Right forelimb (tissue), 1 donor: Measurements from ENCODE around the gene PTPN14.
"Not testable (repeated sequence)": the region's sequence is repeated elsewhere in the genome, so short reads cannot be mapped to it uniquely, and the experiment has no call there.

Experiments used
- DNase-seq: peaks from one replicate; pipeline ENCODE4 v3.0.0-alpha.2; 2018

Gene PTPN14

DNA sequence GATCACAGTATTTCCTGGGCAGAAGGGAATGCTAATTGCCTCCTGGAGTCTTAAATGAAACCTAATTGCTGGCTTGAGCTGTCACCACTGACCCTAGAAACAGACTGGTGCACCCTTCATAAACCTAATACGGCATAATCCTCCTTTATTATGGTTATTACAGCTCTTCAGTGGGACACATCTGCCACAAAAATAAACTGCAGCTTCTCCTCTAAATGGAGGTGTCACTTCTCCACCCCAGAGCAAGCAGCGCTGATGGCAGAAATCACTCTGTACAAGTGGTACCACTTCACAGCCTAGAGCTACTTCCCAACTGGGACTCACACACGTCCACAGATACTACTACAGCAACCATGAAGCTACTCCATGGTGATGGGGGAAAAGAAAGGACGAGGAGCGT, 11.1 kb downstream of the PTPN14 start:
- no peak for DNase-seq

DNA sequence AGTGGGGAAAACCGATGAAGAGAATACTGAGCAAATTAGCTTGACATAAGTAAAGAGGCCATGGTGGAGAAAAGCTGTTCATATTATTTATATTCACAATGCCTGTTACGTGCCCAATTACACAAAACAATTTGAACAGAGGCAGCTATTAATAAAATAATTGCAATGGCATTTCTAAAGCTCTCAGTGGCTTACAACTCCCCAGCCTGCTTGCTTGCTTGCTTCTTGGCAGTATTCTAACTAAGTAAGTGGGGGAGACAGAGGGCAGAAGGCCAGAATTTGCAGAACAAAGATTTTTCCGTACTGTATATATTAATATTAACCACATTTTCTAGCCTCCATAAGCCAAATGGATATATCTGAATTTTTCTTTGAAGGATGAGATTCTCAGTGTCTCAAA, 12.9 kb downstream of the PTPN14 start:
- no peak for DNase-seq

DNA sequence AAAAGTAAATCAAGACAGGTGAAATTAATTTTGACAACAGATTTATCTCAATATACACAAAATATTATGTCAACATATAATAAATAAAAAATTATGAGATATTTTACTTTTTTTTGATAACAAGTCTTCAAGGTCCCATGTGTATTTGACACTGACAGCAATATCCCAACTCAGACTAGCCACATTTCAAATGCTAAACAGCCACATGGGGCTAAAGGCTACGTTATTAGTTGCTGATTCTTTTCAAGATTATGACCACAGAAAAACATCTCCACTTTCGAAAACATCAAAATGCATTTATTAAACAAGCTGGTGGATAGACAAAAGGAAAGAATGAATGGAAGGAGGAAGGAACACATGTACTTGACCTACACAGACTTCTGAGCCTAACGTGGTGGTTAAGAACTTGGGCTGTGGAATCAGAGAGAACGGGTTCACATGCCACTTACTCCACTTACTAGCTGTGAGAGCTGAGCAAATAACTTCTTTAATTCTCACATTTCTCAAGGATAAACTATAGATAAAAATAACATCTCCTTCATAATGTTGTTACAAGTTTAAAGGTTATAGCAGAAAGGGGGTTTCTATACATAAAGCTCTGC, 13.4 kb downstream of the PTPN14 start:
- DNase-seq = no peak

DNA sequence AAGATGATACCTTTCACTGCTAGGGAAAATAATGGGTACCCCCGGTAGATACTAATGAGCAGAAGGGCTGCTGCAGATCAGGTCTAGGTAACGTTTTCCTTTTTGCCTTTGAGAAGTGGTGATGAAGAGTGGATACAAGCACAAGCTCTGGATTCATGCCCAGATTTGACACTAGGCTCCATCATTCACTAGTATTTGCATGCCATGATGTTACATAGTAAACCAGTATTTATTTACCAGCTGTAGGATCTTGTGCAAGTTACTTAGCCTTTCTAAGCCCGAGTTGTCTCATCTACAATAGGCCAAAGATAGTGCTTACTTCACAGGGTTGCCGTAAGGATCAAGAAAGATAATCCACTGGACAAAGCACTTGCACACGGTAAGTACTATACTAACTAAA, 14.2 kb downstream of the PTPN14 start:
- DNase-seq = no peak

DNA sequence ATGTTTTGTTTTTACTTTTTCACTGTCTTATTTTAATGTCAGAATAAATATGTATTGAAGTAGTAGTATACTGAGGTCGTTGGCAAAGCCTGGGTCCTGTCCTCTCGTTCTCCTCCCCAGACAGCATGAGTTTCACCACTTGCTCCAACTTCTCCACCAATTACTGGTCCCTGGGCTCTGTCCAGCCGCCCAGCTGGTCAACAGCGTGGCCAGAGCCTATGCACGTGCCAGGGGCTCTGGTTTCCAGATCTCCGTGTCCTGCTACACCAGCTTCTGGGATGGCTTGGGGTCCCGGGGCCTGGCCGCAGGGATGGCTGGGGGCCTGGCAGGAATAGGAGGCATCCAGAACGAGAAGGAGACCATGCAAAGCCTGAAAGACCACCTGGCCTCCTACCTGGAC, 19.3 kb downstream of the PTPN14 start:
- no peak for DNase-seq

DNA sequence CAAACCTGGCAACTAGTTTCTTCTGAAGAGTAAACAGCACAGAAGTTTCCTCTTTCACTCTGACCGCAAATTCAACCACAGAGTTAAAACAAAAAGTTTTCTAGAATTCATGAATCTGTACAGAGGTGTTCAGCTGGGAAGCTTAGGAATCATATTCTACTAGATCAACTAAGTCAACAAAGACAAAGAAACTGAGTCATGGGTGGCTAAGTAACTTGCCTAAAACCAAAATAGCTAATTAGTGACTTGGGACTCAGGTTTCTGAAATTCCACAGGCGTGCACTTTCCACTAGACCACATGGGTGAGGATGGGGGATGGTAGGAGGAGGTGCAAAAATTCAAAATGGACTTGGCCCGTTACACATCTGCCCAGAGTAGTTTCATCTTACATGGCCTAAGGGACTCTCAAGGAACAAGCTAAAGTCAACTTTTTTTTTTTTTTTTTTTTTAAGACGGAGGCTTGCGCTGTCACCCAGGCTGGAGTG, 25.8 kb downstream of the PTPN14 start:
- no peak for DNase-seq

DNA sequence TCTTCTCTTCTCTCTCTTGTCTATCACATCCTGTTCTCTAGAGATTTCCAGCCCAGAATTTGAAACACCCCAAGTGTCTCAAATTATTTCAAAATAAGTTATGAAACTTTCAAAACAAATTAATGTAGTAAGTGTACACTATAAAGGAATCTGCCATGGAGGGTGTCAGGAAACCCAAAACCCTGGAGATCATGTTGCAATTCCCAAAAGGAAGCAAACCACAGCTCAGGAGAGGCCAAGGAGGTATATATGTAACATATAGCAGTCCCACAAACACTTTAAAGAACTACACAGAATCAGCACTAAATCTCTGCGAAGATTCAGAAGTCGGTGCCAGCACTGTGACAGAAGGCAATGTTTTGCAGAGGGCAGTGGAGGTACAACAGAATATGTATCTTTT, 26.6 kb downstream of the PTPN14 start:
- DNase-seq = no peak

DNA sequence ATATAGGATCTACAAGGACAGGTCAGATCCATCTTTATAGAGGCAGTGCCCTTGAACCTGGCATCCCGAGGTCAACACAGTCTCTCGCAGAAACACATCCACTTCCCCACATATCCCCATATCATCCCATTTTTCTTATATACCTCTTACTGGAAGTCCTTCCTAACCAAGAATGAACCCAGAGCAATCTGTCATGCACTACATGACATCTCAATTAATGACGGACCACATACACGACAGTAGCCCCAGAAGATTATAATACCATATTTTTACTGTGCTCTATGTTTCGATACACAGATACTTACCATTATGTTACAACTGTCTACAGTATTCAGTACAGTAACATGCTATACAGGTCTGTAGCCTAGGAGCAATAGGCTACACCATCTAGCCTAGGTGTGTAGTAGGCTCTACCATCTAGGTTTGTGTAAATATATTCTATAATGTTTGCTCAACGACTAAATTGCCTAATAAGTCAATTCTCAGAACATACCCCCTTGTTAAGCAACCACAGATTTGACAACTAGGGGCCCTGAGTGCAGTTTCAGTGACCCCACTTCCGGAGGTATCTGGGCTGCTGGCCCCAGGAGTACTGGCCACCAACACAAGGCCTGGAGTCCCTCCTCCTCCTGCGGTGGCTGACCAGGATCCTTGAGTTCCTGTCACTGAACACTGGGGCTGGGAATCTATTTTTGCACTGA, 28.1 kb downstream of the PTPN14 start:
- no peak for DNase-seq

DNA sequence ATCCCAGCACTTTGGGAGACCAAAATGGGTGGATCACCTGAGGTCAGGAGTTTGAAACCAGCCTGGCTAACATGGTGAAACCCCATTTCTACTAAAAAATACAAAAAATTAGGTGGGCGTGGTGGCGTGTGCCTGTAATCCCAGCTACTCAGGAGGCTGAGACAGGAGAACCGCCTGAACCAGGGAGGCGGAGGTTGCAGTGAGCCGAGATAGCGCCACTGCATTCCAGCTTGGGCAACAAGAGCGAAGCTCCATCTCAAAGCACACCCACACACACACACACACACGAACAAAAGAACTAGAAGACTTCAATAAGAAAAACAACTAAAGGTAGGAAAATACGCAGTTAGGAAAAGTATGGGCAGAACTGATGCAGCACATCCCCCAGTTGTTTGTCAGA, 29.9 kb downstream of the PTPN14 start:
- DNase-seq = not testable (repeated sequence)

DNA sequence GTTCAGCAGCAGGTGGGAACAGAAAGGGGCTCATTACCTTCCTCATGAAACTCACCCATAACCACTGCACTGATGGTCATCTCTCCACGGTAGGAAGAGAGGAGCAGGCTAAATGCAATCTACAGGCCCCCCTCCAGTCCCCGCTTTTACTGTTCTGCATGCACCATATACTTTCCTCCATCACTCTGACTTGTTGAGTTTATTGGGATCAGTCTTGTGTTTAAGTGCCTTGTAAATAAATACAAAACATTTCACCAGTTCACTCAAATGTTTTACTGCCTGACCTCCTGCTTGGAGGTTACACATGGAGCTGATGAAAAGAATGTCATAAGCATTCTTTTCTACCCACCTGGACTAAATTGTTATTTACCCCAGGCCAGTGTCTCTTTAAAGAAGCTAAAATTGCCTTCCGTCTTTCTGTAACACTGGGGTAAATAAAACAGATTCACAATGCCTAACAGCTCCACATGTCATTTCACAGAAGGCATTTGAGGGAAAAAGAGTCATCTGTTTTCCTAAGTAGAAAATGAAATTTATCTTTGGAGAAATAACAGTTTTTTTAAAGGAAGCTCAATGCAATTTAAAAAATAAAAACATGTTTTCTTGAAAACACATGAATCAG, 30.7 kb downstream of the PTPN14 start:
- DNase-seq = no peak

DNA sequence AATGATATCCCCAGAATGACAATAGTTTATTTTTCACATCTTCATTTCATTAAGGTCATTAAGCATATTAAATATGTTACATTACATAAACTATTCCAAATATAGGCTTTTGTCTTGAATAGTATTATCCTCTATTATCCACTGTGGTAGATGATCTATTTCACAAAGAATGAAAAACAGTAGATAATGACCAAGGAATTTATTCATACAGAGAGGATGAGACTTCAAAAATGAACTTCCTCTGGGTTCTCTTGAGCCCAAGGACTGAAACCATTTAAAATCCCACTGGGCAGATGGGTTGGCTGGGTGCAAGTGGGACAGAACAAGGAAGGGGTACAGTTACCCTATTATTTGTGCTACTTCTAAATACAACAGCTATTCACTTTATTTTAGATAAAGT, 33.0 kb downstream of the PTPN14 start:
- DNase-seq = no peak

DNA sequence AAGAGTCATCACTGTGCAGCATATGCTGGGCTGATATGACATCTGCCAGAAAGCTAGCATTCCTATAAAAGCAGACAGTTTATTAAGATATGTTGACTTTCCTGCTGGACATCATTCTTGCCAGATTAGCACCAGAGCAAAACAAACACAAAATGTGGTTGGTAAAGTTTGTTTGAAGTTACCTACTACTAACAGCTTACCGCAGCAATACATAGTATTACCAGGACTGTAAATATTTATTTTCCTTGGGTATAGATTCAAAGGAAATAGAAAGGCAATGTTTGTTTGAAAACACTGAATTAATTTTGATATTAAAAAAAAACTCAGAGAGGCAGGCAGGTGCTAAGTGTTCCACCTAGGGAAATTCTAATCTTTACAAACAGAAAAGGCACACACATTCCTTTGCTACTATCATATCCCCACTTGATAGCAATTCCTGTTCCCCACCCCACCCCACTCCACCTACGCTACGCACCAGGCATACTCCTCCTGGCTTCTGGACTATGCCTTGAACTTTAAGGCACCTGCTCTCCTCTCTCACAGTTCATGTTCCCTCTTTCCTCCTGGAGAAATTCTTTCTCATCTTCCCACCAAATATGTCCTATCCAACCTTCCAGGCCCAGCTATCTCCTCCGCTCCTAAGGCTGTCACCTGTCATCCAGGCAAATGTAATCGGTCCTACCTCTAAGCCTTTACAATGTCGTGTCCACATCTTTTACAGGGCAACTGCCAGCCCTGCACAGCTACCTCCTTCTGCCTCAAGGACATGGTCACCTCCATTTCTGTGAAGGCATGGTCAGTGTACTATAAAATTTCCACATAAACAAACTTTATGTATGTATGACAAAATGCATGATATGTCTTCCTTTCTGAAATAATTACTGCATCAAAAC, 34.7 kb downstream of the PTPN14 start:
- no peak for DNase-seq

DNA sequence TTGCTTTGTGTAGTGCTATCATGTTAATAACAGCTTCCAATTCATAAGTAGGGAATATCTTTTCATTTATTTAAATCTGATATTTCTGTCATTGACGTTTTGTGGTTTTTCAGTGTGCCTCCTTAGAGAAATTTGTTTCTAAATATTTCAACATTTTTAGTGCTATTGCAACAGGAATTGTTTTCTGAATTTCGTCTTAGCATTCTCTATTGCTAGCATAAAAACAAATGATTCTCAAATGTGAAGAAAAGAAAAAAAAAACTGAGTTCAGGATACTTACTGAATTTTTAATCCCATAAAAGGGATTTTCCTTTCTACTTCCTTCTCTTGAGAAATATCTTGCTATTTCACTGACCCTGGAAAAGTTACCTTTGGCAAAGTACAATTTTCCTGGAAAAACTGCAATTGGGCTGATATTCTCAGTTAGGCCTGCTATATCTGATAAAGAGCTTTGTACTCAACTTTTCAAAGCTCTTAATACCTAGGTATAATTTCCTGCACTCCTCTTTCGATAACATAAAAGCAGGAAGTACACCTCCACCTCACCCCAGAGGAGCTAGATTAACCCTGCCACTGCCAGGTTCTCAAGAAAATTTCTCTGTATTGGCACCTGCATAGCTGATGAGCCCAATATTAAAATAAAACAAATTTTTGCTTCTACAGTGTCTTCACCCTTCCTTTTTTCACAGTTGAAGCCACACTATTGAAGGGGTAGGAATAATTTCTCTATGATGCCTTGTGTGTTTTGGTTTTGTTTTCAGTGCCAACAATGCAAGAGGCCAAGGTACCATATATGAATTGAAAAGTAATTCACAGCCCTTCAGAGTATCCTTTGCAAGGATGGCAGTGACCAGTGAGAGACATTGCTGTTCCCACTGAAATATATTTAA, 35.6 kb downstream of the PTPN14 start:
- no peak for DNase-seq

DNA sequence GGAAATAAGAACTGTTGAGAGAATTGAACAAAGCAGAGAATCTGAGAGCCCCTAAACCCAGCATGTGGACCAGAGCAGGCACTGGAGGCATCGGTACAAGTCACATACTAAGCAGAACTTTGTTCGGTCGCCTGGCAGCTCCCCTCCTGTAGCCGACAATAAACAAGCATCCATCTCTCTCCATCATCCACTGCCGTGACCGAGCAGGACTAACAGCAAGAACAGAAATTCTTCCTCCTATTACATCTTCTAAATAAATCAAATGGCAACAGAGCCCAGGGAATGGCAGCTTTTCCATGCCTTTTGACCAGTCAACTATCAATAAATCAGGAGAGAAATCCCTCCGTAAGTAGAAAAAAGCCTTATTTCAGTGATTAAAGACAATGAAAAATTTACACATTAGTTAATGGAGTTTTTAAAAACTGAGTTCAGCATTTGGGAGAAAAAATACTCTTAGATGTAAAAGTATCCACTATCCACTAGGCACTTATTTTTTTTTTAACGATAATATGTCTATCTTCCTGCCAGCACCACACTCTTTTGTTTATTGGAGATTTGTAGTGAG, 36.5 kb downstream of the PTPN14 start:
- no peak for DNase-seq

DNA sequence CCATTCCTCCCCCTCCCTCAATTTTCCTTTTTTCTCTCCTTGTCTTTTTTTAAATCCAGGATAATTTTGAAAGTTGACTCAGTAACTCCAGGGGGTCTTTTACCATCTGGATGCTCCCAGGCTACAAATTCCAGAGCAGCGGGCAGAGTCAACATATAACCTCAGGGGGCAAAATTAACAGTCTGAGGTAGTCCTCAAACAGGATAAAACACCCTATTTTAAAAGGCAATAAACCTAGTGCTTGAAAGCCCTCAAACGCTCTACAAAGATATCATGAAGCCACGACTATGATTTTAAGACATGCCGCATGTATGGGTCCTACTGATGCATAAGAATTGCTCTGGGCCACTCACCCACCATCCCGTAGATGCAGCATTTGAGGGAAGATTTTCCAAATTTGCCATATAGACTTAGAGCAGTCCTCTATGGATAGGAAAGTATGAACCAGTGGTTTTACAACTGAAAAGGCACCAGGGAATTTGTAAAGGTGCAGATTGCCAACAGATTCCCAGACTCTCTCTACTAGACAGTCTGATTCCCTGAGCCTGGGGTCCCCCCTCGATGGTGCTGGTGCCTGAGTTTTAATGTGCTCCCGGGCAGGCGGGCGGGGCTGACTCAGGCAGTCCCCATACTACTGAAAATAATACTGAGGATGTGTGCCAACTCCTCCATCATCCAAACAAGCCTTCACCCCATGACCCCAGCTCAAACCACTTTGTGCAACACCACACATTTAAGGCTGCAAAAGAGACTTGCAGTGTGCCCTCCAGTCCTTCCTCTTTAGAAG, 37.2 kb downstream of the PTPN14 start:
- no peak for DNase-seq

DNA sequence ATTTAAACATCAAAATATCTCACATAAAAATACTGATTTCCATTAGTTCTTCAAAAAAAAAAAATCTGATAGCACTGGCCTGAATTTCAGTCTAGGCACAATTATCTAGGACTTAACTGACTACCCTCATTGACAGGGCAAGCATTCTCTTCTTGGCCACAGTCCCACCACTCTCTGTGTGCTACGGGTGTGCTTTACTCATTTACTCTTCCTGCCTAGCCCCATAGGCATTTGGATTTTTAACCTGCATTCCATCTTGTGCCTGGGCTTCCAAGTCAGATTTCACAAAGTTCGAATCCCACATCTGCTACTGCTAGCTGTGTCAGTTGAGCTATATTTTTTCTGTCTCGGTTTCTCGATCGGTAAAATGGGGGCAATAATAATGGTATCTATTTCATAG, 38.0 kb downstream of the PTPN14 start:
- DNase-seq = no peak

DNA sequence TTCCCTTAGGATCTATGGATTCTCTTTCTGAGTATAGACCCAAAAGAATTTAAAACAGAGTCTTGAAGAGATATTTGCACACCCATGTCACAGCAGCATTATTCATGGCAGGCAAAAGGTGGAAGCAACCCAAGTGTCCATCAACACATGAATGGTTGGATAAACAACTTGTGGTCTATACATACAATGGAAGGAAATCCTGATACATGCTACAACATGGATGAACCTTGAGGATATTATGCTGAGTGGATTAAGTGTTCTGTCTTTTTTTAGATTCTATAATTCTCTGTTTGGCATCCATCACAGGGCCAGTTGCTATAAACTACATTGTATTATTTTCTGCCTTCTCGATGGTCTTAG, 39.8 kb downstream of the PTPN14 start:
- no peak for DNase-seq

DNA sequence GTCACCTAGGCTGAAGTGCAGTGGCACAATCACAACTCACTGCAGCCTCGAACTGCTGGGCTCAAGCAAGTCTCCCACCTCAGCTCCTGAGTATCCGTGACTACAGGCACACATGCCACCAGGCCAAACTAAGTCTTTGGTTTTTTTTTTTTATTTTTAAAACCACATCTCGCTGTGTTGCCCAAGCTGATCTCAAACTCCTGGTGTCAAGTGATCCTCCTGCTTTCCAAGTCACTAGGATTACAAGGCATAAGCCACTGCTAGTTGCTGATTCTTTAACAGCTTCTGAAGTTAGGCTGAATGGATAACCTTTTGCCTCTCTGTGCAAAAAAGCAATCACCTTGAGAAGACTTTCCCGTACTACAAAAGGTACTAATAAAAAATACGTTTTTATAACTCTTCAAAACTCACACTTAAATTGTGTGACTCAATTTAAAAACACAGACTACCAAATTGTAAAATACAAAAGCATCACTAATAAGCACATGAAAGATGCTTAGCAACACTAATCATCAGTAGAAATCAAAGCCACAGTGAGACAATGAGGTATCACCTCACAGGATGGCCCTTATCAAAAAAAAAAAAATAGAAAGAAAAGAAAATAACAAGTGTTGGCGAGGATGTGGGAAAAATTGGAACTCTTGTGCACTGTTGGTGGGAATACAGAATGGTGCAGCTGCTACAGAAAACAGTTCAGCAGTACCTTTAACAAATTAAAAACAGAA, 40.3 kb downstream of the PTPN14 start:
- DNase-seq = no peak

DNA sequence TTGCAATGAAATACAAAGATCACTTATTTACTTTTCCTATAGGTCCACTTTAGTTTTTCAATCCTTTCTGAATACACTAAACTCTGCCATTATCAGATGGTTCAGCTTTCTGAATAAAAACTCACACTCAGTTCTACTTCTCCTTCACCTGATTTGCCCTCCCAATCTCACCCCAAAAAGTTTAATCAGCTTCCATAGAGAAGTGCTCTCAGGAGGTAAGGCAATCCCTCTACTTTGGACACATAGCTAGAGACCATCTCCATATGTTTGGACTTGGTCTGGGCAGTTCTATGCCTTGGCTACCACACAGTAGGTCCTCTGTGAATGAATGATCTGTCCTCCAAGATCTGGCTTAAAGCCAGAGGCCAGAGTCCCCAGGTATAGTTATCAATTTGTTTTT, 40.9 kb downstream of the PTPN14 start:
- no peak for DNase-seq

DNA sequence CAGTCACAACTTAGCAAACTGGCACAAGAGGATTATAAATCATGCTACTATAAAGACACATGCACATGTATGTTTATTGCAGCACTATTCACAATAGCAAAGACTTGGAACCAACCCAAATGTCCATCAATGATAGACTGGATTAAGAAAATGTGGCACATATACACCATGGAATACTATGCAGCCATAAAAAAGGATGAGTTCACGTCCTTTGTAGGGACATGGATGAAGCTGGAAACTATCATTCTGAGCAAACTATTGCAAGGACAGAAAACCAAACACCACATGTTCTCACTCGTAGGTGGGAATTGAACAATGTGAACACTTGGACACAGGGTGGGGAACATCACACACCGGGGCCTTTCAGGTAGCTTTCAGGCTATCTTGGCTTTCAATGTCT, 41.8 kb downstream of the PTPN14 start:
- not testable (repeated sequence) for DNase-seq
